ENCODE results near the gene TJAP1.

- TF ChIP-seq CTCF (IDR thresholded peaks at IDR 0.05) (no peak), POLR2A (IDR thresholded peaks at IDR 0.05) (no peak)
These were observed 17.0 kb downstream of the TJAP1 start for GRCh38 chr6:43494321-43494720.

Data from Peyer's patch (tissue), 4 donors.